Gastroesophageal sphincter (tissue), 4 donors: Measurements from ENCODE around the gene DISC1. TPM values are rescaled to one million over a fixed set of nuclear protein-coding genes. Genes with fewer than 3 reads are reported as not detected.

ENCODE experiments used
- ATAC-seq: fragments of 150-250 bp; one replicate; pipeline ENCODE4 v1.9.1; 2016; ENCODE audit warnings: mild to moderate bottlenecking, moderate library complexity
- H3K27ac ChIP-seq, 4 donors: fragments of 200-600 bp; sonication (generic) in 3 of 4; 1 replicate in 3 of 4; 2 replicates in 1 of 4; pipeline ENCODE4 v1.5.1; 2016 to 2019
- H3K27me3 ChIP-seq: fragments of 200-600 bp; sonication (generic); one replicate; pipeline ENCODE4 v1.5.1; 2019
- H3K36me3 ChIP-seq, 2 donors: fragments of 200-600 bp; sonication (generic); one replicate each; pipeline ENCODE4 v1.5.1; 2019; ENCODE audit warnings: control low read depth in 1 of 2
- H3K4me1 ChIP-seq, 3 donors: fragments of 200-600 bp; sonication (generic); 1 replicate in 2 of 3; 2 replicates in 1 of 3; pipeline ENCODE4 v1.5.1; 2016 to 2019; ENCODE audit warnings: control low read depth in 2 of 3
- H3K4me3 ChIP-seq, 2 donors: fragments of 200-600 bp; sonication (generic); one replicate each; pipeline ENCODE4 v1.5.1; 2019; ENCODE audit warnings: mild to moderate bottlenecking in 1 of 2, moderate library complexity in 1 of 2
- H3K9me3 ChIP-seq, 3 donors: fragments of 200-600 bp; sonication (generic); one replicate each; pipeline ENCODE4 v1.5.1; 2017 to 2019; ENCODE audit warnings: control low read depth in 2 of 3
- EP300 ChIP-seq: sonication (generic); formaldehyde crosslinking; IDR thresholded peaks from one replicate; pipeline ENCODE4 v1.6.1; 2017; ENCODE audit warnings: antibody characterized with exemption, mild to moderate bottlenecking
- POLR2A ChIP-seq, 2 donors: fragments of 450-650 bp; IDR thresholded peaks; one replicate each; pipeline ENCODE4 v1.6.1; 2017; ENCODE audit warnings: antibody characterized with exemption in 2 of 2, mild to moderate bottlenecking in 2 of 2, moderate library complexity in 1 of 2
- POLR2AphosphoS5 ChIP-seq: sonication (generic); formaldehyde crosslinking; IDR thresholded peaks from one replicate; pipeline ENCODE4 v1.6.1; 2017; ENCODE audit warnings: antibody characterized with exemption
- WGBS, 2 donors: methylation state at CpG; one replicate each; pipeline ENCODE4 v1.1.5; 2018; ENCODE audit warnings: low coverage in 1 of 2; 5-methylcytosine and 5-hydroxymethylcytosine counted together
- total RNA-seq, 4 donors: library from RNA; depleted of rRNA; stranded (reverse); fragments of >200 nt; gene quantifications; one replicate each; pipeline ENCODE4 v1.1.0, GENCODE V29; 2016
- TF ChIP-seq, protein P1 (sequence below), 4 experiments: fragments of 200-600 bp in 2 of 4; fragments of 450-650 bp in 2 of 4; sonication (generic) in 1 of 4; IDR thresholded peaks; one replicate each; pipeline ENCODE4 v1.5.1; 2017 to 2019; ENCODE audit warnings: antibody characterized with exemption in 4 of 4, mild to moderate bottlenecking in 2 of 4, moderate library complexity in 2 of 4

The DISC1 gene
- total RNA-seq, 4 donors from 2014 or later = 4.4 to 9.8 (median 6.8) TPM

GRCh38 chr1:232046451-232047306 lies 420.1 kb downstream of the DISC1 start:
- 71 to 74% methylated on average over 3 of the region's 3 CpGs for WGBS, 2 donors
- H3K27me3 ChIP-seq = no peaks in the 10 kb centered on the region
- H3K4me3 ChIP-seq = no peak overlapping the region
- TF ChIP-seq POLR2AphosphoS5 (no peak), POLR2A (IDR thresholded peaks at IDR 0.05) (no peak)
- TF ChIP-seq, protein P1, sequence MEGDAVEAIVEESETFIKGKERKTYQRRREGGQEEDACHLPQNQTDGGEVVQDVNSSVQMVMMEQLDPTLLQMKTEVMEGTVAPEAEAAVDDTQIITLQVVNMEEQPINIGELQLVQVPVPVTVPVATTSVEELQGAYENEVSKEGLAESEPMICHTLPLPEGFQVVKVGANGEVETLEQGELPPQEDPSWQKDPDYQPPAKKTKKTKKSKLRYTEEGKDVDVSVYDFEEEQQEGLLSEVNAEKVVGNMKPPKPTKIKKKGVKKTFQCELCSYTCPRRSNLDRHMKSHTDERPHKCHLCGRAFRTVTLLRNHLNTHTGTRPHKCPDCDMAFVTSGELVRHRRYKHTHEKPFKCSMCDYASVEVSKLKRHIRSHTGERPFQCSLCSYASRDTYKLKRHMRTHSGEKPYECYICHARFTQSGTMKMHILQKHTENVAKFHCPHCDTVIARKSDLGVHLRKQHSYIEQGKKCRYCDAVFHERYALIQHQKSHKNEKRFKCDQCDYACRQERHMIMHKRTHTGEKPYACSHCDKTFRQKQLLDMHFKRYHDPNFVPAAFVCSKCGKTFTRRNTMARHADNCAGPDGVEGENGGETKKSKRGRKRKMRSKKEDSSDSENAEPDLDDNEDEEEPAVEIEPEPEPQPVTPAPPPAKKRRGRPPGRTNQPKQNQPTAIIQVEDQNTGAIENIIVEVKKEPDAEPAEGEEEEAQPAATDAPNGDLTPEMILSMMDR (IDR thresholded peaks at IDR 0.05) = no peak
- H3K36me3 ChIP-seq = no peaks in the 10 kb centered on the region
- no peak for ATAC-seq
- no peaks in the 10 kb centered on the region for H3K9me3 ChIP-seq
- H3K27ac ChIP-seq = no peak overlapping the region
- peaks cover 0 to 11% (median 0%) of the 10 kb centered on the region in 3 donors for H3K4me1 ChIP-seq

GRCh38 chr1:232047473-232047872 lies 420.9 kb downstream of the DISC1 start:
- TF ChIP-seq, protein P1 (IDR thresholded peaks at IDR 0.05) = no peak
- no peak for TF ChIP-seq POLR2A (IDR thresholded peaks at IDR 0.05)
- TF ChIP-seq POLR2AphosphoS5 = no peak
- TF ChIP-seq EP300 = no peak
- WGBS, 2 donors = 83 to 96% methylated on average over 2 of the region's 2 CpGs
- H3K36me3 ChIP-seq = no peaks in the 10 kb centered on the region

DNA sequence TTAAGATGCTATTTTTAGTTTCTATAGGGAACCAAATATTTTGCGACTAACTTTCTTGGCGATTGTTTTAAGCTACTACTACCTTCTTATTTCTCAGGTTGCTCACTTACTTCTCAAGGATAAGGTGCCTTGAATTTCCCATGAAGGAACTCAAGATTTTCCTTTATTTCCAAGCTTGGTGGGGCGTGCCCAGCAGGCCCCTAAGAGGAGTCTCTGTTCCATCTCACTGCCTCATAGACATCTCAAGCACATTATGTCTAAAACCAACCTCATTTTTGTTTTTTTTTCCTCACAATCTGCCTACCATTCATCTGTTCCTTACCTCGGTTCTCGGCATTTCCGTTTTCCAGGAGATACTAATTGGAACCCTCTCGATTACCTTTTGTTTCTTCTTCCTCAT lies 421.9 kb downstream of the DISC1 start:
- H3K27me3 ChIP-seq = no peaks in the 10 kb centered on the region
- H3K36me3 ChIP-seq = no peaks in the 10 kb centered on the region
- H3K4me1 ChIP-seq = peaks cover 0 to 11% (median 0%) of the 10 kb centered on the region in 3 donors
- no peak for ATAC-seq
- TF ChIP-seq POLR2AphosphoS5 (no peak), POLR2A (IDR thresholded peaks at IDR 0.05) (no peak), EP300 (no peak)
- TF ChIP-seq, protein P1 (IDR thresholded peaks at IDR 0.05) = no peak
- WGBS, 2 donors = 90 to 91% methylated on average over 2 to 7 of the region's 7 CpGs
- H3K4me3 ChIP-seq = no peak overlapping the region
- no peak overlapping the region for H3K27ac ChIP-seq
- H3K9me3 ChIP-seq = no peaks in the 10 kb centered on the region

More at GRCh38 chr1:232047473-232047872, 420.9 kb downstream of the DISC1 start:
- no peak for ATAC-seq
- H3K27ac ChIP-seq = no peak overlapping the region
- H3K4me3 ChIP-seq = no peak overlapping the region
- no peaks in the 10 kb centered on the region for H3K9me3 ChIP-seq
- no peaks in the 10 kb centered on the region for H3K27me3 ChIP-seq
- H3K4me1 ChIP-seq = peaks cover 0 to 11% (median 0%) of the 10 kb centered on the region in 3 donors

GRCh38 chr1:232049335-232049734 lies 422.7 kb downstream of the DISC1 start:
- Histone ChIP-seq H3K27me3 (no peaks in the 10 kb centered on the region), H3K4me1 (peaks cover 0 to 11% (median 0%) of the 10 kb centered on the region in 3 donors), H3K9me3 (no peaks in the 10 kb centered on the region), H3K27ac (no peak overlapping the region), H3K36me3 (no peaks in the 10 kb centered on the region), H3K4me3 (no peak overlapping the region)
- 96 to 100% methylated on average over 1 to 4 of the region's 4 CpGs for WGBS, 2 donors
- TF ChIP-seq POLR2AphosphoS5 (no peak), POLR2A (IDR thresholded peaks at IDR 0.05) (no peak), EP300 (no peak)
- TF ChIP-seq, protein P1 (IDR thresholded peaks at IDR 0.05) = no peak
- ATAC-seq = no peak
